Activated T-cell treated with anti-CD3 and anti-CD28 coated beads for 1 hour (primary cell): ENCODE results near the gene LRRC37B.
A peak's percentile ranks its signal among the peaks of the same experiment; 100 is the strongest.
"Not testable (repeated sequence)": the region's sequence is repeated elsewhere in the genome, so short reads cannot be mapped to it uniquely, and the experiment has no call there.

Source experiments
- DNase-seq: peaks from one replicate; pipeline ENCODE4 v3.0.0-alpha.2; 2020; ENCODE audit warnings: low read depth

Gene LRRC37B

DNA sequence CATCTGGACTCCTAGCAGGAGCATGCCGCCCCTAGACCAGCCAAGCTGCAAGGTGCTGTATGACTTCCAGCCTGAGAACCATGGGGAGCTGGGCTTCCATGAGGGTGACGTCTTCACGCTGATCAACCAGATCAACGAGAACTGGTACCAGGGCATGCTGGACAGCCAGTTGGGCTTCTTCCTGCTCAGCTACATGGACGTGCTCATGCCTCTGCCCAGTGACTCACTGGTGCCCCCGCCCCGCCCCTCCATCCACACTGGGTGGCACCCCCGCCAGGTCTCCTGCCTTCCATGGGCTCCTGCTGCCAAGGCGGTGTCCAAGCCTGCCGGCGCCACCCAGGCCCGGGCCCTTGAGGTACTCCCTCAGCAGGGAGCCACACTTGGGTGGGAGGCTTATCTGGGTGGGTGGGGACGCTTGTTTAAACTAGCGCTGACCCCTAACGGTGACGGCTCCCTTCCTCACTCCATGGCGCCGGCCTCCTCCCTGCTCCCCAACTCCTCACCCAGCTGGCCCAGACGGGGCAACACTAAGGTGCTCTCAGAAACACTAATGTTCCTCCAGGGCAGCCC, 34.2 kb downstream of the LRRC37B start:
- not testable (repeated sequence) for DNase-seq

DNA sequence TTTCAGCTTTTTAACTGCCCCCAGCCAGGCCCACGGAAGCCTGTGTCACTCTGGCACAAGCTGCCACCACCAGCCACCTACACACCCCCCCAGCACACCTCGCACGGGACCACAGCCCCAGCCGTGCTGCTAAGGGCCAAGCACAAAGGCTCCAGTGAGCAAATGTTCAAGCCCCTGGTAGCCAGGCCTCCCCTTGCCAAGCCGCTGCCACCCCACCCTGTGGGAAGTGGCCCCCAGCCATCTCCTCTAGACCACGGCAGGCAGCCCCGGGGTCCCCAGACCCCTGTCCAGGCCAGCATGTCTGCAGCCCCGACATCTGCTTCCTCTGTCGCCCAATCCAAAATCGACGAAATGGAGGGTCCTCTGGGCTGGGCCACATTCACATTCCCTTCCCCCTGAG, 35.1 kb downstream of the LRRC37B start:
- not testable (repeated sequence) for DNase-seq

DNA sequence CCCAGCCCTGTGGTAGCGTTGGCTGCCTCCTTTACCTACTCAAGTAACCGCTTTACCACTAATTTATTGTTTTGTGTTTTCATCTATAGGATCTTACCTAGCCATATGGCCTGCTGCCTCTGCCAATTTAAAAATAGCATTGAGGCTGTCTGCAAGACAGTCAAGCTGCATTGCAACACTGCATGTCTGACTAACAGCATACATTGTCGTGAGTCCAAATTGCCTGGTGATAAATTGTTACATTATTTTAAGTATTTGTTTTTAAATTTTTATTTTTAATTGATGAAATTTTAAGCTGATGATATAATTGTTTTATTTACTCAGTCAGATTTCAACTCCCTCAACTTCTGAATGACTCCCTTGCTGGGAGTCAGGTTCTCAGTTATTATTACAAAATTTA, 38.4 kb downstream of the LRRC37B start:
- DNase-seq: not testable (repeated sequence)

DNA sequence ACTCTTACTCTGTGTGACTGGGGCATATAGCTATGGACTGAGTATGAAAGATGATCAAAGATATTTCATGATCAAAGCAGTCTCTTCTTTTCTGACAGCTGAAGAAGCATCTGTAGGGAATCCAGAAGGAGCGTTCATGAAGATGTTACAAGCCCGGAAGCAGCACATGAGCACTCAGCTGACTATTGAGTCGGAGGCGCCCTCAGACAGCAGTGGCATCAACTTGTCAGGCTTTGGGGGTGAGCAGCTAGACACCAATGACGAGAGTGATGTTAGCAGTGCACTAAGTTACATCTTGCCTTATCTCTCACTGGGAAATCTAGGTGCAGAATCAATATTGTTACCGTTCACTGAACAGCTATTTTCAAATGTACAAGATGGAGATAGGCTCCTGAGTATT, 40.5 kb downstream of the LRRC37B start:
- DNase-seq: not testable (repeated sequence)

DNA sequence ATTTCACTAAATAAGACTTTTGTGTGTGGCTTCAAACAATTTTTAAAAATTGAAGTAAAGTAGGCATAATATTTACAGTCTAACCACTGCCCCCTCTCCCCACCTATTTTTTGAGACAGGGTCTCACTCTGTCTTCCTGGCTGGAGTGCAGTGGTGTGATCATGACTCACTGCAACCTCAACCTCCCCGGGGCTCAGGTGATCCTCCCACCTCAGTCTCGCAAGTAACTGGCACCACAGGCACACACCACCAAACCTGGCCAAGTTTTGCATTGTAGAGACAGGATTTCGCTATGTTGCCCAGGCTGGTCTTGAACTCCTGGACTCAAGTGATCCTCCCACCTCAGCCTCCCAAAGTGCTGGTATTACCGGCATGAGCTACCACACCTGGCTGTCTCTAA, 47.8 kb downstream of the LRRC37B start:
- DNase-seq: not testable (repeated sequence)

DNA sequence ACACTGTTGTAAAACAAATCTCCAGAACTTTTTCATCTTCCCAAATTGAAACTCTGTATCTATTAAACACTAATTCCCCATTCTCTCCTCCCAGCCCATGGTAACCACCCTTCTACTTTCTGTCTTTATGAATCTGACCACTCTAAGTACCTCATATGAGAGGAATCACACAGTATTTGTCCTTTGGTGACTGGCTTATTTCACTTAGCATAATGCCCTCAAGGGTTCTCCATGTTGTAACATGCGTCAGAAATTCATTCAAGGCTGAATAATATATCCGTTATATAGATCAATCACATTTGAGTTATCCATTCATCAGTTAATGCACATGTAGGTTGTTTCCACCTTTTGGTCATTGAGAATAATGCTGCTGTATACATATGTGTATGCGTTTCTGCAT, 48.2 kb downstream of the LRRC37B start:
- not testable (repeated sequence) for DNase-seq

DNA sequence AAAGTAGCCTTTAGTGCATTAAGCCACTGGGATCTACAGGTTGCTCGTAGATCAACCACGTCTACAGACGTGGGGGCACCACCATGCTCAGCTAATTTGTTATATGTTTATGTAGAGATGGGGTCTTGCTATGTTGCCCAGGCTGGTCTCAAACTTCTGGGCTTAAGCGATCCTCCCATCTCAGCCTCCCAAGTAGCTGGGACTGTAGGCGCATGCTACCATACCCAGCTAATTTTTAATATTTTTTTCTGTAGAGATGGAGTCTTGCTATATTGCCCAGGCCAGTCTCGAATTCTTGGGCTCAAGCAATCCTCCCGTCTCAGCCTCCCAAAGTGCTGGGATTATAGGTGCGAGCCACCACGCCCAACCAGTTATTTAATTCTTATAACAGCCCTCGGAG, 49.3 kb downstream of the LRRC37B start:
- not testable (repeated sequence) for DNase-seq

DNA sequence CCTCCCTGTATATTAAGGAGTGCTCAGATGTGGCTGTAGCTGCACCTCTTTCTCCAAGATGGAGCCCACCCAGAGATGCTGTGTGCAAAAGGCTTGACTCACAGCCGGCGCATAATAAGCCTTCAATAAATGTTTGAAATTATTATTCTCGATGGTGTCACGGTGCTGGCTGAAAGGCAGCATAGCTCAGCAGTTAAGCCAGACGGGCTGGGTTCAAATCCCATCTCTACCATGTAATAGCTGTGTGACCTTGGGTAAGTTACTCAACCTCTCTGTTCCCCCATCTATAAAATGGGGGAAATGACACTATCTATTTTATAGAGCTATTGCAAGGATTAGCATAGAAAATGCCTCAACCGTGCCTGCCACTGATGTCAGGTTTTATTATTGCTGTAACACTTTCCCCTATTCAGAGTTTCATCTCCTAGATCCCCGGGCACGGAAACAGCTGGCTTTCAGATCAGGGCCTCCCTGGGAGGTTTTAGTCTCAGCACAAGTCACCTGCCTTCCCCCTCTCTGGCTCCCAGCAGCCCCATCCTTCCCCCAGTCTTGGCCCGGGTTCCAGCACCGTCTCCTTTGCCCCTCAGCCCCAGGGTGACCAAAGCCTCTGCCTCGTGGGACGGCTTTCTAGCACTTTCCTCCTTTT, 50.4 kb downstream of the LRRC37B start:
- DNase-seq: not testable (repeated sequence)

DNA sequence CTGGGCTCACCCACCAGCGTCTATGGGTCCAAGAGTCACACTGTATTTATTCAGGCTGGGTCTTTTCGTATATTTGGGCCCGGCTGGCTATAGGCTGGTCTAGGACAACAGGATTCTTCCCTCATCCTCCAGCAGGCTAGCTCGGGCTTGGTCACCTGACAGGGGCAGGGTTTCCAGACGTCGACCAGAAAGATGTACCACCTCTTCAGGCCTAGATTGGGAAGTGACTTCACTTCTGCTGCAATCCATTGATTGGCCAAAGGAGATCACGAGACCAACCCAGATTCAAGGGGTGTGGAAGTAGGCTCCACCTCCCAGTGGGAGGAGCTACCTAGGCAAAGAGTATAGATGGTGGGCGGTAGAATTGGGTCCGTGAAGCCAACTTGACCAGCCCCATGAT, 53.5 kb downstream of the LRRC37B start:
- DNase-seq: not testable (repeated sequence)

DNA sequence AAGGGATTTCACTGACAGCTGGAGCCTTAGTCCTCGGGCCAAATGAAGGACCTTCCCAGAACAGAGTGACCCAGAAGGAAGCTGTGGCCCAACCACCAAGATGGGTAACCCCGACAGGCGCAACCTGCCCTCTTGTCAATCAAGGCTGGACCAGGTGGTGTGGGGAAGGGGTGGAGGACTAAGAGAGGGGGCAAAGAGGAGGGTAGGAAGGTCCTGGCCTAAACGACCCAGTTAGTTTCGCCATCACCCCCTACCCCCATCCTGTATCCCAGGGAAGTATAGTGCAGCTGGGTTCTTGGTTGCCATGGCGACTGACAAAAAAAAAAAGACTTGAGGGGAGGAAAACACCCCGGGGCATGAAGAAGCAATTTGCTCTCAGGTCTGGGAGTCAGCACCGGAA, 54.7 kb downstream of the LRRC37B start:
- DNase-seq: not testable (repeated sequence)

DNA sequence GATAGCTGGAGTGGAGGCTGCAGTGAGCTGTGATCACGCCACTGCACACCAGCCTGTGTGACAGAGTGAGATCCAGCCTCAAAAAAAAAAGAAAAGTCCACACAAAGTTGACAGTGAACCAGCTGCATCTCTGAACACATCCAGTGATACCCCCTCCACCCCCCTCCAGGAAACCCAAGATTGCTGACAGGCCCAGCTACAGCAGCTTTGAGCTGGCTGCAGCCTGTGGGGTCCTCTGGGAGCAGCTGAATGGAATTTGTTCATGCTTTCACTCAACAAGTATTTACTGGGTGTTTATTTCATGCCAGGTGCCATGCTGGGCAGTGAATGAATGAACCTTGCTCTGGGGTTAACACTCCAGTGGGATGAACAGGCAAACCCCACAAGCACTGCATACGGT, 56.9 kb downstream of the LRRC37B start:
- not testable (repeated sequence) for DNase-seq

DNA sequence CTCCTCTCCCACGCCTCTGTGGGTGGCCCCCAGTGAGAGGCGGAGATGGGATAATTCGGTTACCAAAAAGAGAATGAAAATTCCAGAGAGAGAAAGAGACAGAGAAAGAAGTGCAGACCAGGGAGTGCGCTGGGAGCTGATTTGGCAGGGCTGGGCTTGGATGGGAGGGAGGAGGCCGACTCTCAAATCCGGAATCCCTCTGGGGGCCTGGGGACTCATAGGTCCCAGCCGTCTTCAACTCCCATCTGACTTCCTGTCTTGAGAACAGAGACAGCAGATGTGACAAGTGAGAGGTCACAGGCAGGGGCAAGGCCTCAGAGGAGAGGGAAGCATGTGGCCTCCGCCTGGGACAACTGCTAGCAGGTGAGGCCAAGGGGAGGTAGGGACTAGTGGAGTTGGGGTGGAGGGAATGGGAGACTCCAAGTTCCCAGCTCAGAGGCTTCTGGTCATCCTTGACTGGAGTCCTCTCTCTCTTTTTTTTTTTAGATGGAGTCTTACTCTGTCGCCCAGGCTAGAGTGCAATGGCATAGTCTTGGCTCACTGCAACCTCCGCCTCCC, 59.0 kb downstream of the LRRC37B start:
- DNase-seq: not testable (repeated sequence)

DNA sequence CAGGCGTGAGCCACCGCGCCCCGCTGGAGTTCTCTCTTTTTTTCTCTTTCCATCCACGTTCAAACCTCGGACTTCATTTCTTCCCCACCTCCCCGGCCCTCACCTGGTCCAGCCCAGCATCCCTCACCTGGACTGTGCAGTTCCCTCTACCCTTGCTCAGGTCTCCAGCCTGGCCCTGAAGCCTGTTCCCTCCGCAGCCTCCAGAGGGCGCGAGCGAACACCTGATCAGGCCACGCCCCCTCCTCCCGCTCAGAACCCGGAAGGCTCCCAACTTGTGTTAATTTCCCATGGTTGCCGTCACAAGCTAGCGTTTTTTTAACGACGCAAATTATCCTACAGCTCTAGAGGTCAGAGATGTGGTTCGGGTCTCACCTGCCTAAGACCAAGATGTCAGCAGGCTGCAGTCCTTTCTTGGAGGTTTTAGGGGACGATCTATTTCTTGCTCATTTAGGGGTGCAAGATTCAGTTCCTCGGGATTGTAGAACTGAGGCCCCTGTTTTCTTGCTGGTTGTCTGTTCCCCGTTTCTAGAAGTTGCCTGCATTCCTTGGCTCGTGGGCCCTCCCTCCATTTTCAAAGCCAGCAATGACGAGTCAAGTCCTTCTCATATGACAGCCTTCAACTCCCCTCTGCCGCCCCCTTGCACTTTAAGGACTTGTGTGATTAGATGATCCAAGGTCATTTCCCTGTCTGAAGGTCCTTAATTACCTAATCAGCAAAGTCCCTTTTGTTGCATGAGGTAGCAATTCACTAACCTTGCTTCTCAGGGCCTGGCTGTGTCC, 59.9 kb downstream of the LRRC37B start:
- peak; percentile 54 for DNase-seq

DNA sequence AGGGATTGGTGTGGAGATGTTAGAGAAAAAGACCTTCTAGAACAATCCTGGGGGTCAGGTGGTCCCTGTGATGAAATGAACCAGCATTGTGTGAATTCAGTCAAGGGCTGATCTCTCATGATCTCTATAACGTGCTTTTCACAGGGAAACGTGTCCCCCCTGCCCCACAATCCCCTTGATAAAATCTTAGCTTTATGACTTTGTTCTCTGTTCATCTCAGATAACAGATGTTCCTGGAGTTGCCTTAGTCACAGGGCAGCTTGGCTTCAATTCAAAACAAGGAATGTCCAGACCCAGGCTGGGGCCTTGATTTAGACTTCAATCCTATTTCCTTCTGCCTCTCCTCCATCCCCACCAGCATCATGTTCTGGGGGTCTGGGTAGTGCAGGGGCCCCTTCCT, 61.9 kb downstream of the LRRC37B start:
- not testable (repeated sequence) for DNase-seq

DNA sequence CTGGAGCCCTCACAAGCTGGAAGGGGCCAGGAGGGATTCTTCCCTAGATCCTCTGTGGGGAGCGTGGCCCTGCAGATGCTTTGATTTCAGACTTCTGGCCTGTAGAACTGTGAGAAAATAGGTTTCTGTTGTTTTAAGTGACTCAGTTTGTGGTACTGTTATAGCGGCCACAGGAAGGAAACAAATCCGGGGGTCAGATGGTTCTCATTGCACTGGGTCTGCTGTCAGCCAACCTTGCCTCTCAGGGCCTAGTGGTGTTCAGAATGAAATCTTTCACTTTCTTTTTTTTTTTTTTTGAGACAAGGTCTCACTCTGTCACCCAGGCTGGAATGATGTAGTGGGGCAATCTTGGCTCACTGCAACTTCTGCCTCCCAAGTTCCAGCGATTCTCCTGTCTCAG, 64.8 kb downstream of the LRRC37B start:
- not testable (repeated sequence) for DNase-seq

DNA sequence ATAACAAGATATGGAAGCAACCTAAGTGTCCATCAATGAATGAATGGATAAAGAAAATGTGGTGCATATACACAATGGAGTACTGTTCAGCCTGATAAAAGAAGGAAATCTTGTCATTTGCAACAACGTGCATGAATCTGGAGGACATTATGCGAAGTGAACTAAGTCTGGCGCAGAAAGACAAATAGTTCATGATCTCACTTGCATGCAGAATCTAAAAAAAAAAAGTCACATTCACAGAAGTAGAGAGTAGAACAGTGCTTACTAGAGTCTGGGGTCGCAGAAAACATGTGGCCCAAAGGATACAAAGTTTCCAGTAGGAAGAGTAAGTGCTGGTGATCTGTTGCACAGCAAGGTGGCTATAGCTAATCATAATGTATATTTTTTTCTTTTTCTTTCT, 65.9 kb downstream of the LRRC37B start:
- DNase-seq: not testable (repeated sequence)

DNA sequence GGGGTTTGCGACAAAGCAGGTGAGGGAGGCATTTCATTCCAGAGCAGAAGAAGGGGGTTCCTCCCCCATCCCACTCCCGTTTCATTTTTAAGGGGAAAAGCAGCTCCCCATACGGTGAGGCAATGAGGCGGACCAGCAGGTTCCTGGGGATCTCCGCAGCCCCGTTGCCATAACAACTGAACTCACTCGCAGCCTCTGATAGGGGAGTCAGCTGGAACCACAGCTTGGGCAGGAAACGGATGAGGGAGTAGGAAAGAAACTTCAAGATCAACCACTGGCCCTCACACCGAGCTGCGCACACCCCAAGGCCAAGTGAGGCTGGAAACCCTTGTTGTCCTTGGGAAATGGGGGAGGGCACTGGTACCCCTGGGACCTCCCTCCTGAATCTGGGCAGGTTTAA, 72.6 kb downstream of the LRRC37B start:
- DNase-seq: peak; percentile 44

DNA sequence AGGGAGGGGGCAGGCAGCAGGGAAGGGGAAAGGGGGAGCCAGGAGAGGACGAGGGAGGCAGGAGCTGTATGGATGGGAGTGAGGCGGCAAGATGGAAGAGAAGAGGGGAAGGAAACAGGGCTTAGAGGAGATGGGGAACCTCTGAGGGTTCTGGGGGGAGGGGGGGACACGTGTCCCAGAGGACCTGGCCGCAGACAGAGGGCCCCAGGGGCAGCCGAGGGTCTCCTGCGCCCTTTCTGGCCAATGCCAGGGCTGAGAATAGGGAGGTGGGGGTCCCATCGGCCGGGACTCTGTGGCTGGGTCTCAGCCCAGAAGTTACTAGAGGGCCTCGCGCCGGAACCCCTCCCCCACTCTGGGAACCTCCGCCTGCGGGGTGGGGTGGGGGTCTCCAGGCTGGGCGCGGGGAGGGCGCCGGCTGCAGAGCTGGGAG, 76.4 kb downstream of the LRRC37B start:
- not testable (repeated sequence) for DNase-seq

DNA sequence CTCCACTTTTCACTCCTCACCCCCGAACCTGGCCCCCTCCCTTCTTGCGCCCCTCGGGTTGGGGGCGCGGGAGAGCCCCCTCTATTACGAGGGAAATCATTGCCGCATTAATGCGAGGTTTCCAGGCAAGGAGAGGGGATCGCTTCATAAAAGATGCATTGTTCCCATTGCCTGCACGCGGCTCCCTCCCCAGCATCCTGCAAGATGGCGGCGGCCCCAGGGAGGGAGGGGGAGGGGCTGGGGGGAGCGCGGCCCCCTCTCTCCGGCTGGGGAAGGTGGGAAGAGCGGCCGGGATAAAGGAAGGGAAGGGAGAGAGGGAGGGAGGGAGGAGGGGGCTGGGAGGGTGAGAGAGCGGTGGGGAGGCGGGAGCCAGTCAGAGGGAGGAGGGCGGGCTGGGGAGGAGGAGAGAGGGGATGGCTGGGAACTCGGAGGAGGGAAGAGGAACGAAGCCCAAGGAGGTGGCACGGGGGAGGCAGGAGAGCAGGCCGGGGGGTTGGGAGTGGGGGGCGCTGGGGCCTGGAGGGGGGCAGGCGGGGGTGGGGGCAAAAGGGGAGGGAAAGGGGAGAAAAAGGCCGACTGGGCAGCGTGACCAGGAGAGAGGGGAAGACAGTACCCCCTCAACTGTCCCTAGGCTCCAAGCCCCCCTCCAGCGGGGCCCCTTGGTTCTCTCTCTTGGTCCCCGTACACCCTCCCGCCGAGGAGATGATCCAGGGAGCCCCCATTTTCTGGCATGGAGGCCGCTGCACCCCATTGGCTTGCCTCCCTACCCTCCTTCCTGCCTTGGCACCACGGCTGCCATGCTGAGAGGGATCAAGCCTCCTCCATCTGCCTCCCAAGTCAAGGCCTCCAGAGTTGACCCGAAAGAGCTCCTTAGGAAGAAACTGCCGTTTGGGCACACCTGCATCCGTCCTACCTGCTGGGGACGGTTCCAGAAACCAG, 77.1 kb downstream of the LRRC37B start:
- not testable (repeated sequence) for DNase-seq

DNA sequence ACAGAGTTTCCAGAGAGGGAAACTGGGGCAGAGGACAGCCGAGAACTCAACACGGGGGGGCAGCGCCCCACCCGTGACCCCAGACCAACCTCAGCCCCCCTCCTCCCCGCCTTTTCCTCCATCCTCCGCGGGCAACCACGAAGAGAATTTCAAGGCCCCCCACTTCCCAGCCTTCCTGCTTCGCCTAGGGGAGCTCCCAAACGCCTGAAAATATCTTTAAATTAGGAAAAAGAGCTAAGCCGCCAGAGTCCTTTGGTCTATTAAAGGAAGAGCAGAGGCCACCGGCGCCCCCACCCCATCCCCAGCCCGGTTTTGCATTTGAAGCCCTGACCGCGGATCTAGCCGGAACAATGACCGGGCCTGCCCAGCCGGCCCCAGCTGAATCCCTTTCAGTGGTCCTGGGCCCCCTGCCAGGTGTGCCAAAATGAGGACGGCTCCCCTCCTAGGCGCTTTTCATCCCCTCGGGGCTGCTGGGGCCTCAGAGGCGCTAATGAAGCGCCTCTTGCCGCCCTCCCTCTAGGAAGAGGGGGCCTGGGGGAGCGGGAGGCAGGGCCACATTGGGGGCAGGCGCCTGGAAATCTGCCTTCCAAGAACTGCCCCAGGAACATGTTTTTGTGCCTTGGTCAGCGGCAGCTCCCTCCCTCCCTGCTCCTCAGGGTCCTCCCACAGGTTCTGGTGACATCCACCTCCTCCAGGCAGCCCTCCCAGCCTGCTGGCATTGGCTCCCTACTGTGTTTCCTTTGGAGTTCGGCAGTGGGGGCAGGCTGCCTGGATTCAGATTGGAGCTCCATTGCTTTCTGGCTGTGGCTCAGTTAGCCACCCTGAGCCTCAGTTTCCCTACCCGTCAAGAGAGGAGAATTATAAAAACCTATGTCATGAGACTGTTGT, 78.0 kb downstream of the LRRC37B start:
- DNase-seq: not testable (repeated sequence)

DNA sequence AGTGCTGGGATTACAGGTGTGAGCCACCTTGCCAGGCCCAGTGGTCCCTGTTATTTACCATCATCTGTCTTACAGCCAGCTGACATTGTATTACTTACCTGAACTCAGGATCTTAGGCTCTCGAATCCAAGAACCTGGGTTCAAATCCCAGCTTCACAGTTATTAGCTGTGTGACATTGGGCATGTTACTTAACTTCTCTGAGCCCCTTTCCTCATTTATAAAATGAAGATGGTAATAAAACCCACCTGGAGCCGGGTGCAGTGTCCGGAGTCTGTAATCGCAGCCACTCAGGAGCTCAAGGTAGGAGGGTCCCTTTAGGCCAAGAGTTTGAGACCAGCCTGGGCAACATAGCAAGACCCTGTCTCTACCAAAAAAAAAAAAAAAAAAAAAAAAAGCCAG, 79.7 kb downstream of the LRRC37B start:
- DNase-seq: not testable (repeated sequence)
